Measurements from ENCODE around the gene COL6A5.

COL6A5 gene

GRCh38 chr3:130491431-130491830 is 146.0 kb downstream of the COL6A5 start:
- in situ Hi-C loops (cut with MboI; ENCODE audit: low sequenced_read_pairs, unreplicated experiment), result no loop called here
- no peak for TF ChIP-seq CTCF (IDR thresholded peaks at IDR 0.05; ENCODE audit: borderline replicate concordance, control extremely low read depth, extremely low read depth, insufficient read depth, missing control alignments)
- DNase-seq (ENCODE audit: low spot score), result no peak

- in situ Hi-C loops (cut with MboI; ENCODE audit: low sequenced_read_pairs, unreplicated experiment), result no loop called here
- no peak for DNase-seq (ENCODE audit: low spot score)
- TF ChIP-seq CTCF (IDR thresholded peaks at IDR 0.05; ENCODE audit: borderline replicate concordance, control extremely low read depth, extremely low read depth, insufficient read depth, missing control alignments), result no peak
Measured at GRCh38 chr3:130504701-130505100, 159.2 kb downstream of the COL6A5 start.

GRCh38 chr3:130506031-130506430 is 160.6 kb downstream of the COL6A5 start:
- no peak for DNase-seq (ENCODE audit: low spot score)
- TF ChIP-seq CTCF (IDR thresholded peaks at IDR 0.05; ENCODE audit: borderline replicate concordance, control extremely low read depth, extremely low read depth, insufficient read depth, missing control alignments), result no peak
- in situ Hi-C loops (cut with MboI; ENCODE audit: low sequenced_read_pairs, unreplicated experiment), result no loop called here

GRCh38 chr3:130507746-130508145 is 162.3 kb downstream of the COL6A5 start:
- in situ Hi-C loops (cut with MboI; ENCODE audit: low sequenced_read_pairs, unreplicated experiment), result no loop called here
- TF ChIP-seq CTCF (IDR thresholded peaks at IDR 0.05; ENCODE audit: borderline replicate concordance, control extremely low read depth, extremely low read depth, insufficient read depth, missing control alignments), result no peak
- DNase-seq (ENCODE audit: low spot score), result no peak

- no peak for DNase-seq (ENCODE audit: low spot score)
- no peak for TF ChIP-seq CTCF (IDR thresholded peaks at IDR 0.05; ENCODE audit: borderline replicate concordance, control extremely low read depth, extremely low read depth, insufficient read depth, missing control alignments)
- in situ Hi-C loops (cut with MboI; ENCODE audit: low sequenced_read_pairs, unreplicated experiment), result no loop called here
Measured at GRCh38 chr3:130509008-130509407, 163.5 kb downstream of the COL6A5 start.

GRCh38 chr3:130514681-130515080 is 169.2 kb downstream of the COL6A5 start:
- no peak for TF ChIP-seq CTCF (IDR thresholded peaks at IDR 0.05; ENCODE audit: borderline replicate concordance, control extremely low read depth, extremely low read depth, insufficient read depth, missing control alignments)
- DNase-seq (ENCODE audit: low spot score), result no peak
- in situ Hi-C loops (cut with MboI; ENCODE audit: low sequenced_read_pairs, unreplicated experiment), result no loop called here

- no peak for TF ChIP-seq CTCF (IDR thresholded peaks at IDR 0.05; ENCODE audit: borderline replicate concordance, control extremely low read depth, extremely low read depth, insufficient read depth, missing control alignments)
- in situ Hi-C loops (cut with MboI; ENCODE audit: low sequenced_read_pairs, unreplicated experiment), result no loop called here
- DNase-seq (ENCODE audit: low spot score), result no peak
Measured at GRCh38 chr3:130515755-130516154, 170.3 kb downstream of the COL6A5 start.

Measured in GM13976 (cell line).